ENCODE measurements around the gene WNT11.

DNA sequence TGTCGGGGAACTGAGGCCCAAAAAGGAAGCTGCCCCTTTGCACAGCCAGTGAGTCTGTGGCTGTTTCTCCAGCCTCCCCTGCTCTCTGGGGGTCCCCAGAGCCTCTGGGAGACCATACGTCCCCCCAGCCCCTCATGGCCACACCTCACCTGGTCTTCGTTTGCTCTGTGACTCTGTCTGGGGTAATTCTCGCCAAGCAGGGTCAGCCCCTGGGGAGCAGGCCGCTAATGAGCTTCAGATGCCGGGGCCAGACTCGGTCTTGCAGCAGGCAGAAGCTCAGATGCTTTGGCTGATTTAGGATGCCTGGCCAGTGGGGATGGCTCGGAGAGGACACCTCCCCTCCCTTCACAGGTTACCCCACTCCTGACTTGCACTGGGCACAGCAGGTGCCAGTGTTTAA, 24.1 kb upstream of the WNT11 start:
- TF ChIP-seq, protein P1, sequence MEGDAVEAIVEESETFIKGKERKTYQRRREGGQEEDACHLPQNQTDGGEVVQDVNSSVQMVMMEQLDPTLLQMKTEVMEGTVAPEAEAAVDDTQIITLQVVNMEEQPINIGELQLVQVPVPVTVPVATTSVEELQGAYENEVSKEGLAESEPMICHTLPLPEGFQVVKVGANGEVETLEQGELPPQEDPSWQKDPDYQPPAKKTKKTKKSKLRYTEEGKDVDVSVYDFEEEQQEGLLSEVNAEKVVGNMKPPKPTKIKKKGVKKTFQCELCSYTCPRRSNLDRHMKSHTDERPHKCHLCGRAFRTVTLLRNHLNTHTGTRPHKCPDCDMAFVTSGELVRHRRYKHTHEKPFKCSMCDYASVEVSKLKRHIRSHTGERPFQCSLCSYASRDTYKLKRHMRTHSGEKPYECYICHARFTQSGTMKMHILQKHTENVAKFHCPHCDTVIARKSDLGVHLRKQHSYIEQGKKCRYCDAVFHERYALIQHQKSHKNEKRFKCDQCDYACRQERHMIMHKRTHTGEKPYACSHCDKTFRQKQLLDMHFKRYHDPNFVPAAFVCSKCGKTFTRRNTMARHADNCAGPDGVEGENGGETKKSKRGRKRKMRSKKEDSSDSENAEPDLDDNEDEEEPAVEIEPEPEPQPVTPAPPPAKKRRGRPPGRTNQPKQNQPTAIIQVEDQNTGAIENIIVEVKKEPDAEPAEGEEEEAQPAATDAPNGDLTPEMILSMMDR (optimal IDR thresholded peaks at IDR 0.05 in 1 of 3, IDR thresholded peaks at IDR 0.05 in 1 of 3, conservative IDR thresholded peaks at IDR 0.05 in 1 of 3; ENCODE audit: extremely low read depth in 1 of 3, insufficient read depth in 2 of 3, low read length in 3 of 3): no peak
- TF ChIP-seq EZH2 (IDR thresholded peaks at IDR 0.05; ENCODE audit: low read length): no peak

Data from keratinocyte (primary cell).